ENCODE results near the gene CELF4.

The CELF4 gene

GRCh38 chr18:37563931-37564392, 1.6 kb downstream of the CELF4 start:
- Mint-ChIP-seq H3K4me3 (no peak overlapping the region), H3K4me1 (peaks cover 17% of the 10 kb centered on the region)

GRCh38 chr18:37561986-37562385, 3.6 kb downstream of the CELF4 start:
- Mint-ChIP-seq H3K36me3 (no peaks in the 10 kb centered on the region), H3K4me3 (no peak overlapping the region), H3K4me1 (peaks cover 10% of the 10 kb centered on the region), H3K9me3 (peaks cover 4% of the 10 kb centered on the region), H3K27ac (no peak overlapping the region)
- ATAC-seq (no peak), DNase-seq (ENCODE audit: low spot score in 2 of 2) (no peak)

More at GRCh38 chr18:37563931-37564392, 1.6 kb downstream of the CELF4 start:
- no peaks in the 10 kb centered on the region for H3K36me3 Mint-ChIP-seq
- H3K9me3 Mint-ChIP-seq: peaks cover 4% of the 10 kb centered on the region
- no peak for ATAC-seq
- H3K27ac Mint-ChIP-seq: no peak overlapping the region
- no peak for DNase-seq (ENCODE audit: low spot score in 2 of 2)

GRCh38 chr18:37560003-37560402, 5.6 kb downstream of the CELF4 start:
- no peak for ATAC-seq
- Mint-ChIP-seq H3K36me3 (no peaks in the 10 kb centered on the region), H3K27ac (no peak overlapping the region), H3K4me1 (peaks cover 2% of the 10 kb centered on the region), H3K9me3 (peaks cover 4% of the 10 kb centered on the region), H3K4me3 (no peak overlapping the region)
- no peak for DNase-seq (ENCODE audit: low spot score in 2 of 2)

- Mint-ChIP-seq H3K4me3 (no peak overlapping the region), H3K9me3 (peaks cover 4% of the 10 kb centered on the region), H3K4me1 (no peaks in the 10 kb centered on the region), H3K27ac (no peak overlapping the region), H3K36me3 (no peaks in the 10 kb centered on the region)
- DNase-seq (ENCODE audit: low spot score in 2 of 2): no peak
- ATAC-seq: no peak
Measured at GRCh38 chr18:37559194-37559593, 6.4 kb downstream of the CELF4 start.

GRCh38 chr18:37554399-37554787, 11.2 kb downstream of the CELF4 start:
- Mint-ChIP-seq H3K27ac (no peak overlapping the region), H3K4me3 (no peak overlapping the region), H3K4me1 (no peaks in the 10 kb centered on the region), H3K36me3 (no peaks in the 10 kb centered on the region), H3K9me3 (peaks cover 3% of the 10 kb centered on the region)
- ATAC-seq (no peak), DNase-seq (ENCODE audit: low spot score in 2 of 2) (no peak)

- no peak for DNase-seq (ENCODE audit: low spot score in 2 of 2)
- H3K36me3 Mint-ChIP-seq: no peaks in the 10 kb centered on the region
- no peaks in the 10 kb centered on the region for H3K9me3 Mint-ChIP-seq
- H3K4me1 Mint-ChIP-seq: no peaks in the 10 kb centered on the region
- no peak overlapping the region for H3K27ac Mint-ChIP-seq
- ATAC-seq: no peak
- H3K4me3 Mint-ChIP-seq: no peak overlapping the region
Measured at GRCh38 chr18:37553633-37554398, 11.8 kb downstream of the CELF4 start.

- H3K9me3 Mint-ChIP-seq: no peaks in the 10 kb centered on the region
- DNase-seq (ENCODE audit: low spot score in 2 of 2): no peak
Measured at GRCh38 chr18:37552286-37552685, 13.3 kb downstream of the CELF4 start.

GRCh38 chr18:37551846-37552245, 13.8 kb downstream of the CELF4 start:
- no peak overlapping the region for H3K4me3 Mint-ChIP-seq

More at GRCh38 chr18:37552286-37552685, 13.3 kb downstream of the CELF4 start:
- H3K4me3 Mint-ChIP-seq: no peak overlapping the region
- no peak overlapping the region for H3K27ac Mint-ChIP-seq
- no peak for ATAC-seq
- no peaks in the 10 kb centered on the region for H3K4me1 Mint-ChIP-seq
- no peaks in the 10 kb centered on the region for H3K36me3 Mint-ChIP-seq

GRCh38 chr18:37551249-37551648, 14.3 kb downstream of the CELF4 start:
- Mint-ChIP-seq H3K9me3 (no peaks in the 10 kb centered on the region), H3K36me3 (no peaks in the 10 kb centered on the region)

More at GRCh38 chr18:37551846-37552245, 13.8 kb downstream of the CELF4 start:
- DNase-seq (ENCODE audit: low spot score in 2 of 2) (no peak), ATAC-seq (no peak)
- no peaks in the 10 kb centered on the region for H3K36me3 Mint-ChIP-seq
- H3K4me1 Mint-ChIP-seq: no peaks in the 10 kb centered on the region
- no peak overlapping the region for H3K27ac Mint-ChIP-seq
- H3K9me3 Mint-ChIP-seq: no peaks in the 10 kb centered on the region

GRCh38 chr18:37550118-37550875, 15.3 kb downstream of the CELF4 start:
- no peaks in the 10 kb centered on the region for H3K9me3 Mint-ChIP-seq
- no peak overlapping the region for H3K27ac Mint-ChIP-seq
- H3K4me1 Mint-ChIP-seq: no peaks in the 10 kb centered on the region
- DNase-seq (ENCODE audit: low spot score in 2 of 2) (no peak), ATAC-seq (no peak)
- H3K36me3 Mint-ChIP-seq: no peaks in the 10 kb centered on the region
- H3K4me3 Mint-ChIP-seq: no peak overlapping the region

More at GRCh38 chr18:37551249-37551648, 14.3 kb downstream of the CELF4 start:
- ATAC-seq (no peak), DNase-seq (ENCODE audit: low spot score in 2 of 2) (no peak)
- no peak overlapping the region for H3K27ac Mint-ChIP-seq
- no peaks in the 10 kb centered on the region for H3K4me1 Mint-ChIP-seq
- H3K4me3 Mint-ChIP-seq: no peak overlapping the region

- H3K4me3 Mint-ChIP-seq: no peak overlapping the region
- no peaks in the 10 kb centered on the region for H3K4me1 Mint-ChIP-seq
- no peaks in the 10 kb centered on the region for H3K9me3 Mint-ChIP-seq
- ATAC-seq: no peak
- H3K36me3 Mint-ChIP-seq: no peaks in the 10 kb centered on the region
- H3K27ac Mint-ChIP-seq: no peak overlapping the region
- DNase-seq (ENCODE audit: low spot score in 2 of 2): no peak
Measured at GRCh38 chr18:37548679-37549289, 16.8 kb downstream of the CELF4 start.

- H3K4me1 Mint-ChIP-seq: no peaks in the 10 kb centered on the region
- no peak overlapping the region for H3K4me3 Mint-ChIP-seq
- no peak overlapping the region for H3K27ac Mint-ChIP-seq
- ATAC-seq: no peak
- no peak for DNase-seq (ENCODE audit: low spot score in 2 of 2)
- no peaks in the 10 kb centered on the region for H3K36me3 Mint-ChIP-seq
- no peaks in the 10 kb centered on the region for H3K9me3 Mint-ChIP-seq
Measured at GRCh38 chr18:37547196-37547827, 18.3 kb downstream of the CELF4 start.

- no peak overlapping the region for H3K4me3 Mint-ChIP-seq
- no peak for DNase-seq (ENCODE audit: low spot score in 2 of 2)
- no peaks in the 10 kb centered on the region for H3K36me3 Mint-ChIP-seq
- no peaks in the 10 kb centered on the region for H3K4me1 Mint-ChIP-seq
- H3K9me3 Mint-ChIP-seq: no peaks in the 10 kb centered on the region
- no peak for ATAC-seq
- no peak overlapping the region for H3K27ac Mint-ChIP-seq
Measured at GRCh38 chr18:37546651-37547050, 18.9 kb downstream of the CELF4 start.

- ATAC-seq (no peak), DNase-seq (ENCODE audit: low spot score in 2 of 2) (no peak)
- H3K4me3 Mint-ChIP-seq: no peak overlapping the region
- H3K9me3 Mint-ChIP-seq: no peaks in the 10 kb centered on the region
- H3K36me3 Mint-ChIP-seq: no peaks in the 10 kb centered on the region
- H3K27ac Mint-ChIP-seq: no peak overlapping the region
- no peaks in the 10 kb centered on the region for H3K4me1 Mint-ChIP-seq
Measured at GRCh38 chr18:37546272-37546537, 19.4 kb downstream of the CELF4 start.

- H3K9me3 Mint-ChIP-seq: no peaks in the 10 kb centered on the region
- H3K27ac Mint-ChIP-seq: no peak overlapping the region
- no peaks in the 10 kb centered on the region for H3K4me1 Mint-ChIP-seq
- no peak overlapping the region for H3K4me3 Mint-ChIP-seq
- H3K36me3 Mint-ChIP-seq: no peaks in the 10 kb centered on the region
- ATAC-seq (no peak), DNase-seq (ENCODE audit: low spot score in 2 of 2) (no peak)
Measured at GRCh38 chr18:37545461-37546271, 19.9 kb downstream of the CELF4 start.
